ENCODE measurements around the gene SLC32A1. TPM values are rescaled to one million over a fixed set of nuclear protein-coding genes. Genes with fewer than 3 reads are reported as not detected.

SLC32A1 gene
- total RNA-seq, 1 experiment from 2014 or later: 0.24 TPM

DNA sequence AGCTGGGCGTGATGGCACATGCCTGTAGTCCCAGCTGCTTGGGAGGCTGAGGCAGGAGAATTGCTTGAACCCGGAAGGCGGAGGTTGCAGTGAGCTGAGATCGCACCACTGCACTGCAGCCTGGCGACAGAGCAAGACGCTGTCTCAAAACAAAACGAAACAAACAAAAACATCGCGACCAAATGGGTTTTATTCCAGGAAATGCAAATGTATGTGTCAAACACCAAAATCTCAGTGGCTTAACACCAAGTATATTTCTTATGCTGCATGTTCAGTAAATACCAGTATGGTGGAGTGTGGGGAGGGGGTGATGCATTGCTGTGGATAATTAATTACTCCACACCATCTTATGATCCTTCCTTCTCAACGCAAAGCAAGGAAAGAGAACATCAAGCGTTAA, 52.1 kb downstream of the SLC32A1 start:
- TF ChIP-seq, protein P1, sequence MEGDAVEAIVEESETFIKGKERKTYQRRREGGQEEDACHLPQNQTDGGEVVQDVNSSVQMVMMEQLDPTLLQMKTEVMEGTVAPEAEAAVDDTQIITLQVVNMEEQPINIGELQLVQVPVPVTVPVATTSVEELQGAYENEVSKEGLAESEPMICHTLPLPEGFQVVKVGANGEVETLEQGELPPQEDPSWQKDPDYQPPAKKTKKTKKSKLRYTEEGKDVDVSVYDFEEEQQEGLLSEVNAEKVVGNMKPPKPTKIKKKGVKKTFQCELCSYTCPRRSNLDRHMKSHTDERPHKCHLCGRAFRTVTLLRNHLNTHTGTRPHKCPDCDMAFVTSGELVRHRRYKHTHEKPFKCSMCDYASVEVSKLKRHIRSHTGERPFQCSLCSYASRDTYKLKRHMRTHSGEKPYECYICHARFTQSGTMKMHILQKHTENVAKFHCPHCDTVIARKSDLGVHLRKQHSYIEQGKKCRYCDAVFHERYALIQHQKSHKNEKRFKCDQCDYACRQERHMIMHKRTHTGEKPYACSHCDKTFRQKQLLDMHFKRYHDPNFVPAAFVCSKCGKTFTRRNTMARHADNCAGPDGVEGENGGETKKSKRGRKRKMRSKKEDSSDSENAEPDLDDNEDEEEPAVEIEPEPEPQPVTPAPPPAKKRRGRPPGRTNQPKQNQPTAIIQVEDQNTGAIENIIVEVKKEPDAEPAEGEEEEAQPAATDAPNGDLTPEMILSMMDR (conservative IDR thresholded peaks at IDR 0.05): no peak
- Histone ChIP-seq H3K27me3 (ENCODE audit: insufficient read depth, low read length) (no peaks in the 10 kb centered on the region), H3K56ac (ENCODE audit: insufficient read length, low read depth, low read length) (no peak overlapping the region), H4K20me1 (ENCODE audit: control insufficient read depth, insufficient read depth, insufficient read length) (no peaks in the 10 kb centered on the region), H3K4me1 (ENCODE audit: insufficient read depth, low read length) (peaks cover 4% of the 10 kb centered on the region; the same call in 1 of the 2 replicates), H4K5ac (ENCODE audit: insufficient read length, low read depth, low read length) (no peak overlapping the region), H2BK5ac (ENCODE audit: insufficient read length, low read length) (no peak overlapping the region), H3K9ac (ENCODE audit: extremely low read depth, insufficient read length, low read length) (no peak overlapping the region), H3K4me2 (ENCODE audit: insufficient read depth, insufficient read length, low read length) (no peak overlapping the region), H2BK20ac (ENCODE audit: low read depth, low read length, poor library complexity, severe bottlenecking) (no peak overlapping the region), H2BK120ac (ENCODE audit: low read depth, low read length, poor library complexity, severe bottlenecking) (no peak overlapping the region), H3K14ac (ENCODE audit: insufficient read depth, low read length) (no peak overlapping the region), H4K91ac (ENCODE audit: insufficient read length, low read depth, low read length) (no peak overlapping the region), H3K27ac (ENCODE audit: insufficient read length, low read depth, low read length) (no peak overlapping the region), H3K18ac (ENCODE audit: insufficient read length, low read depth, low read length) (no peak overlapping the region), H3K4ac (ENCODE audit: low read depth, low read length) (no peak overlapping the region), H3K9me3 (ENCODE audit: control insufficient read depth, low read depth, low read length) (no peaks in the 10 kb centered on the region), H2BK15ac (ENCODE audit: low read depth, low read length) (no peak overlapping the region), H3K23ac (ENCODE audit: insufficient read length, low read depth, low read length) (no peak overlapping the region), H3K79me2 (ENCODE audit: insufficient read depth, low read length) (no peaks in the 10 kb centered on the region), H2AK5ac (ENCODE audit: insufficient read length, low read length) (no peak overlapping the region), H2BK12ac (ENCODE audit: insufficient read length, low read depth, low read length) (no peak overlapping the region), H4K8ac (replicated peaks; ENCODE audit: insufficient read length, low read depth, low read length) (no peak overlapping the region), H3T11ph (ENCODE audit: low read length) (no peak overlapping the region), H3K79me1 (ENCODE audit: insufficient read depth, low read depth, low read length, poor library complexity, severe bottlenecking) (no peaks in the 10 kb centered on the region), H3K23me2 (ENCODE audit: insufficient read length, low read depth, low read length, poor library complexity, severe bottlenecking) (no peaks in the 10 kb centered on the region), H2AFZ (ENCODE audit: low read length) (no peak overlapping the region)
- H3K4me3 Mint-ChIP-seq: no peak overlapping the region
- WGBS (ENCODE audit: extremely low coverage, insufficient read length, low lambda C conversion rate): no CpG with 5 or more reads among the region's 11 CpGs
- DNase-seq: no peak
- peaks cover 21 to 23% of the 10 kb centered on the region in 2 experiments for H3K4me1 Mint-ChIP-seq
- H3K9me3 Mint-ChIP-seq: peaks cover 9 to 11% of the 10 kb centered on the region in 2 experiments
- no peaks in the 10 kb centered on the region for H3K27me3 Mint-ChIP-seq (ENCODE audit: low read depth)
- H3K27ac Mint-ChIP-seq: no peak overlapping the region
- peaks cover 29 to 44% (median 35%) of the 10 kb centered on the region in 3 experiments for H3K36me3 Mint-ChIP-seq (ENCODE audit: insufficient read depth in 1 of 3, low read depth in 3 of 3)

Other genes with a start within 250 kb of the SLC32A1 start
- gene ADIG, start 143.3 kb upstream of the SLC32A1 start, total RNA-seq (2021): not detected in 2 replicates
- 0.17 and 0.26 TPM in 2 replicates for gene ARHGAP40, start 122.7 kb upstream of the SLC32A1 start, total RNA-seq (2021)
- gene ACTR5, start 24.0 kb downstream of the SLC32A1 start, total RNA-seq (2021): 14.0 and 14.1 TPM in 2 replicates
- gene PPP1R16B, start 81.2 kb downstream of the SLC32A1 start, total RNA-seq (2021): 8.2 TPM in 2 replicates
- 48.1 and 51.6 TPM in 2 replicates for gene FAM83D, start 201.9 kb downstream of the SLC32A1 start, total RNA-seq (2021)
- 14.3 and 14.4 TPM in 2 replicates for gene DHX35, start 237.9 kb downstream of the SLC32A1 start, total RNA-seq (2021)

Measured in H9 (cell line).